HEK293 (cell line): ENCODE results near the gene SYTL2.
A peak's percentile ranks its signal among the peaks of the same experiment; 100 is the strongest.

Experiments used
- CTCF ChIA-PET: fragments of 350-600 bp; formaldehyde crosslinking; extraction: SDS; loops from one replicate; lab custom pipeline; 2021; ENCODE audit warnings: antibody characterized with exemption; lab: Yijun Ruan, JAX
- POLR2A ChIA-PET: fragments of 300-600 bp; formaldehyde crosslinking; extraction: SDS; loops from one replicate; lab custom pipeline; 2020; ENCODE audit warnings: antibody characterized with exemption, inconsistent platforms; lab: Yijun Ruan, JAX
- H3K27ac ChIP-seq: fragments of 200-500 bp; sonication (Bioruptor generic); 2 replicates; pipeline ENCODE4 v1.5.1; 2014; ENCODE audit warnings: low read depth, low read length, control low read depth, inconsistent platforms; ENCODE audit errors: extremely low read depth
- H3K36me3 ChIP-seq, 2 experiments: fragments of 200-500 bp in 1 of 2; sonication (Bioruptor generic) in 1 of 2; 1 replicate in 1 of 2; 2 replicates in 1 of 2; pipeline ENCODE4 v1.5.1; 2014 to 2017; ENCODE audit warnings: inconsistent platforms in 2 of 2, low read length in 2 of 2; ENCODE audit not compliant: control insufficient read depth in 2 of 2, insufficient read depth in 1 of 2
- H3K4me1 ChIP-seq: fragments of 200-500 bp; sonication (Bioruptor generic); 2 replicates; pipeline ENCODE4 v1.5.1; 2014; ENCODE audit warnings: mild to moderate bottlenecking, low read length, inconsistent platforms; ENCODE audit not compliant: control insufficient read depth, insufficient read depth
- H3K4me3 ChIP-seq: 2 replicates; pipeline ENCODE4 v1.5.1; 2011; ENCODE audit warnings: low read depth, mild to moderate bottlenecking, control low read depth, low read length, moderate library complexity
- H3K9me3 ChIP-seq: fragments of 200-500 bp; sonication (Bioruptor generic); 2 replicates; pipeline ENCODE4 v1.5.1; 2014; ENCODE audit warnings: low read depth, low read length, inconsistent platforms; ENCODE audit not compliant: control insufficient read depth, insufficient read depth
- AEBP2 ChIP-seq: fragments of 450-650 bp; formaldehyde crosslinking; IDR thresholded peaks from 2 replicates; pipeline ENCODE4 v1.5.1; 2016; ENCODE audit warnings: missing biosample characterization, missing genetic modification characterization, borderline replicate concordance
- HOXA7 ChIP-seq: sonication (generic); formaldehyde crosslinking; IDR thresholded peaks from 2 replicates; pipeline ENCODE4 v1.8.1; 2022; ENCODE audit warnings: missing genetic modification reagents, borderline replicate concordance
- PRDM6 ChIP-seq: fragments of 450-650 bp; formaldehyde crosslinking; IDR thresholded peaks from 2 replicates; pipeline ENCODE4 v1.5.1; 2017; ENCODE audit warnings: missing biosample characterization, missing genetic modification characterization
- RBAK ChIP-seq: fragments of 450-650 bp; formaldehyde crosslinking; IDR thresholded peaks from 2 replicates; pipeline ENCODE4 v1.5.1; 2016; ENCODE audit warnings: missing biosample characterization, missing genetic modification characterization
- ZBTB11 ChIP-seq: fragments of 450-650 bp; formaldehyde crosslinking; conservative IDR thresholded peaks from 2 replicates; pipeline ENCODE4 v1.5.1; 2016; ENCODE audit warnings: low read depth, missing biosample characterization, missing genetic modification characterization
- ZNF202 ChIP-seq: fragments of 450-650 bp; formaldehyde crosslinking; IDR thresholded peaks from 2 replicates; pipeline ENCODE4 v1.5.1; 2016; ENCODE audit warnings: missing biosample characterization, missing genetic modification characterization, borderline replicate concordance
- ZNF341 ChIP-seq: fragments of 450-650 bp; formaldehyde crosslinking; IDR thresholded peaks from 2 replicates; pipeline ENCODE4; 2016; ENCODE audit warnings: low read depth, missing biosample characterization, missing genetic modification characterization
- ZNF501 ChIP-seq: fragments of 450-650 bp; formaldehyde crosslinking; IDR thresholded peaks from 2 replicates; pipeline ENCODE4 v1.5.1; 2016; ENCODE audit warnings: missing biosample characterization, missing genetic modification characterization
- ZNF600 ChIP-seq: fragments of 450-650 bp; formaldehyde crosslinking; IDR thresholded peaks from 2 replicates; pipeline ENCODE4 v1.5.1; 2016; ENCODE audit warnings: missing biosample characterization, missing genetic modification characterization
- ZNF660 ChIP-seq: fragments of 450-650 bp; IDR thresholded peaks from 2 replicates; pipeline ENCODE4 v1.5.1; 2018; ENCODE audit warnings: missing biosample characterization, mild to moderate bottlenecking, missing genetic modification characterization
- ZNF792 ChIP-seq: fragments of 450-650 bp; formaldehyde crosslinking; IDR thresholded peaks from 2 replicates; pipeline ENCODE4 v1.5.1; 2016; ENCODE audit warnings: missing biosample characterization, missing genetic modification characterization

The SYTL2 gene

GRCh38 chr11:85663753-85664614, 147.0 kb downstream of the SYTL2 start (continued):
- TF ChIP-seq AEBP2 (tag by site-specific recombination), result no peak

- H3K4me3 ChIP-seq, result peak overlapping the region; percentile 91
- POLR2A ChIA-PET, result interaction anchor here (0.9 to 3.4 kb wide), 5 partner anchors 9 to 35 kb away, joined by 3 to 37 read pairs (median 4); partner anchors contain the start of genes TMEM126A and TMEM126B
- no peaks in the 10 kb centered on the region for H3K4me1 ChIP-seq
- H3K27ac ChIP-seq, result no peak overlapping the region
- peaks cover 14 to 56% of the 10 kb centered on the region in 2 experiments; a peak in 2 of 3 replicates for H3K36me3 ChIP-seq
- TF ChIP-seq ZNF792 (tag by site-specific recombination) (no peak), ZNF600 (tag by site-specific recombination) (peak; percentile 88), ZNF341 (tag by site-specific recombination) (no peak), HOXA7 (CRISPR knock-in tag) (no peak), ZBTB11 (peak; percentile 53; the same call in 1 of the 2 replicates), RBAK (tag by site-specific recombination) (no peak), ZNF501 (tag by site-specific recombination) (no peak)
- TF ChIP-seq, all 188 proteins: peak for 2
- H3K9me3 ChIP-seq, result no peaks in the 10 kb centered on the region
- CTCF ChIA-PET, result interaction anchor here (0.6 to 0.7 kb wide), 4 partner anchors 29 to 1107 kb away, joined by 3 to 5 read pairs (median 4); no protein-coding TSS in a partner anchor
These were observed 147.7 kb downstream of the SYTL2 start for GRCh38 chr11:85663080-85663752.

- no peaks in the 10 kb centered on the region for H3K4me1 ChIP-seq
- TF ChIP-seq ZNF660 (tag by site-specific recombination) (no peak), PRDM6 (tag by site-specific recombination) (peak; percentile 49), ZNF202 (no peak)
- H3K9me3 ChIP-seq, result no peaks in the 10 kb centered on the region
- H3K4me3 ChIP-seq, result peak overlapping the region; percentile 91
- ChIA-PET POLR2A (interaction anchor here (0.6 to 3.4 kb wide), 3 partner anchors 9 to 1193 kb away, joined by 3 to 16 read pairs (median 3); partner anchors contain the start of gene TMEM126B), CTCF (no interaction called here)
- H3K36me3 ChIP-seq, result peaks cover 23 to 67% of the 10 kb centered on the region in 2 experiments; a peak in 2 of 3 replicates
- H3K27ac ChIP-seq, result no peak overlapping the region
These were observed 148.8 kb downstream of the SYTL2 start for GRCh38 chr11:85661972-85662664.
